Esophagus squamous epithelium (tissue), 5 donors: ENCODE measurements around the gene CD22. TPM values are rescaled to one million over a fixed set of nuclear protein-coding genes. Genes with fewer than 3 reads are reported as not detected.

ENCODE experiments used
- DNase-seq: peaks from one replicate; lab custom pipeline; 2025; lab: John Stamatoyannopoulos, UW
- H3K27ac ChIP-seq, 4 donors: fragments of 200-600 bp; sonication (generic); one replicate each; pipeline ENCODE4 v1.5.1; 2016 to 2019; ENCODE audit warnings: mild to moderate bottlenecking in 1 of 4
- H3K27me3 ChIP-seq, 4 donors: fragments of 200-600 bp; sonication (generic); 1 replicate in 3 of 4; 2 replicates in 1 of 4; pipeline versions ENCODE4 v1.5.1 to v1.6.0; 2017 to 2021; ENCODE audit warnings: antibody characterized with exemption in 1 of 4
- H3K36me3 ChIP-seq, 3 donors: fragments of 200-600 bp; sonication (generic); one replicate each; pipeline ENCODE4 v1.5.1; 2016 to 2019
- H3K4me1 ChIP-seq, 3 donors: fragments of 200-600 bp; sonication (generic); one replicate each; pipeline ENCODE4 v1.5.1; 2017 to 2019
- H3K4me3 ChIP-seq, 4 donors: fragments of 200-600 bp; sonication (generic); 1 replicate in 3 of 4; 2 replicates in 1 of 4; pipeline ENCODE4 v1.5.1; 2016 to 2019; ENCODE audit warnings: mild to moderate bottlenecking in 2 of 4, moderate library complexity in 1 of 4
- H3K9me3 ChIP-seq, 3 donors: fragments of 200-600 bp; sonication (generic); one replicate each; pipeline ENCODE4 v1.5.1; 2016 to 2019
- CTCF ChIP-seq, 6 experiments: fragments of 450-650 bp in 4 of 6; fragments of 200-600 bp in 2 of 6; sonication (generic) in 2 of 6; IDR thresholded peaks; one replicate each; pipeline ENCODE4 v1.5.1; 2016 to 2019; ENCODE audit warnings: antibody characterized with exemption in 6 of 6, mild to moderate bottlenecking in 4 of 6, moderate library complexity in 4 of 6
- POLR2A ChIP-seq, 4 donors: fragments of 450-650 bp; IDR thresholded peaks; one replicate each; pipeline ENCODE4 v1.6.1; 2017; ENCODE audit warnings: antibody characterized with exemption in 4 of 4, mild to moderate bottlenecking in 4 of 4, moderate library complexity in 3 of 4
- WGBS, 2 donors: methylation state at CpG; one replicate each; pipeline ENCODE4 v1.1.5; 2018; 5-methylcytosine and 5-hydroxymethylcytosine counted together
- intact Hi-C: fragments of 100-400 bp; cut with DNase I; formaldehyde crosslinking; loops from one replicate; pipeline ENCODE4 v1.15.0; 2022
- total RNA-seq, 4 donors: library from RNA; depleted of rRNA; stranded (reverse); fragments of >200 nt; gene quantifications; one replicate each; pipeline ENCODE4 v1.1.0, GENCODE V29; 2016
- donor health status: DM: yes; HTN: yes; CAD: no.

Gene CD22
- total RNA-seq, 4 donors from 2014 or later: 0.11 to 6.1 (median 1.9) TPM

GRCh38 chr19:35307931-35308330 is 21.1 kb upstream of the CD22 start:
- Histone ChIP-seq H3K27ac (no peak overlapping the region), H3K4me1 (no peaks in the 10 kb centered on the region), H3K4me3 (no peak overlapping the region), H3K36me3 (no peaks in the 10 kb centered on the region), H3K27me3 (peaks cover 0 to 48% (median 0%) of the 10 kb centered on the region in 4 donors), H3K9me3 (no peaks in the 10 kb centered on the region)
- 70 to 72% methylated on average over 10 of the region's 10 CpGs for WGBS, 2 donors
- intact Hi-C loops: no loop called here
- TF ChIP-seq CTCF (IDR thresholded peaks at IDR 0.05) (no peak), POLR2A (IDR thresholded peaks at IDR 0.05) (no peak)
- DNase-seq: no peak

GRCh38 chr19:35308910-35309309 is 20.1 kb upstream of the CD22 start:
- no peaks in the 10 kb centered on the region for H3K9me3 ChIP-seq
- peaks cover 0 to 55% (median 0%) of the 10 kb centered on the region in 4 donors for H3K27me3 ChIP-seq
- 78 to 84% methylated on average over 7 of the region's 7 CpGs for WGBS, 2 donors
- H3K4me3 ChIP-seq: no peak overlapping the region
- no peaks in the 10 kb centered on the region for H3K36me3 ChIP-seq
- no peak for DNase-seq
- no peaks in the 10 kb centered on the region for H3K4me1 ChIP-seq
- no peak overlapping the region for H3K27ac ChIP-seq
- intact Hi-C loops: no loop called here
- TF ChIP-seq POLR2A (IDR thresholded peaks at IDR 0.05): no peak
- no peak for TF ChIP-seq CTCF (IDR thresholded peaks at IDR 0.05)

- Histone ChIP-seq H3K4me1 (no peaks in the 10 kb centered on the region), H3K4me3 (no peak overlapping the region), H3K9me3 (no peaks in the 10 kb centered on the region), H3K27ac (no peak overlapping the region), H3K27me3 (peaks cover 0 to 53% (median 0%) of the 10 kb centered on the region in 4 donors), H3K36me3 (no peaks in the 10 kb centered on the region)
- no peak for TF ChIP-seq CTCF (IDR thresholded peaks at IDR 0.05)
- no peak for TF ChIP-seq POLR2A (IDR thresholded peaks at IDR 0.05)
- no peak for DNase-seq
- intact Hi-C loops: no loop called here
- 53 to 75% methylated on average over 13 to 14 of the region's 47 CpGs for WGBS, 2 donors
Measured at GRCh38 chr19:35309481-35310279, 19.3 kb upstream of the CD22 start.

- Histone ChIP-seq H3K27ac (no peak overlapping the region), H3K4me1 (no peaks in the 10 kb centered on the region), H3K27me3 (peaks cover 0 to 47% (median 0%) of the 10 kb centered on the region in 4 donors), H3K36me3 (no peaks in the 10 kb centered on the region), H3K4me3 (no peak overlapping the region), H3K9me3 (no peaks in the 10 kb centered on the region)
- intact Hi-C loops: no loop called here
- 60 to 80% methylated on average over 2 of the region's 12 CpGs for WGBS, 2 donors
- TF ChIP-seq POLR2A (IDR thresholded peaks at IDR 0.05) (no peak), CTCF (IDR thresholded peaks at IDR 0.05) (no peak)
- no peak for DNase-seq
Measured at GRCh38 chr19:35310331-35310730, 18.7 kb upstream of the CD22 start.

GRCh38 chr19:35310811-35311465 is 18.0 kb upstream of the CD22 start:
- 79 to 84% methylated on average over 10 of the region's 10 CpGs for WGBS, 2 donors
- H3K27ac ChIP-seq: no peak overlapping the region
- intact Hi-C loops: no loop called here
- no peaks in the 10 kb centered on the region for H3K4me1 ChIP-seq
- DNase-seq: no peak
- TF ChIP-seq CTCF (IDR thresholded peaks at IDR 0.05) (no peak), POLR2A (IDR thresholded peaks at IDR 0.05) (no peak)
- H3K36me3 ChIP-seq: no peaks in the 10 kb centered on the region
- peaks cover 0 to 47% (median 0%) of the 10 kb centered on the region in 4 donors for H3K27me3 ChIP-seq
- no peaks in the 10 kb centered on the region for H3K9me3 ChIP-seq
- no peak overlapping the region for H3K4me3 ChIP-seq
